Measurements from ENCODE around the gene FNBP1L.
"Not testable (repeated sequence)": the region's sequence is repeated elsewhere in the genome, so short reads cannot be mapped to it uniquely, and the experiment has no call there.

FNBP1L gene

GRCh38 chr1:93459126-93459525 is 11.2 kb downstream of the FNBP1L start:
- H3F3A ChIP-seq (ENCODE audit: insufficient read depth, low read length): no peaks in the 10 kb centered on the region
- H3K4me3 ChIP-seq (ENCODE audit: low read depth, low read length, poor library complexity, severe bottlenecking): no peak overlapping the region
- no peaks in the 10 kb centered on the region for H3K79me2 ChIP-seq (ENCODE audit: insufficient read depth, low read length)
- no peaks in the 10 kb centered on the region for H3K9me3 ChIP-seq (ENCODE audit: low read length)
- H3K36me3 ChIP-seq (ENCODE audit: insufficient read depth, low read length): no peaks in the 10 kb centered on the region
- H4K20me1 ChIP-seq (ENCODE audit: insufficient read depth, low read length): no peaks in the 10 kb centered on the region
- H3K9ac ChIP-seq (ENCODE audit: low read length): no peak overlapping the region
- no peak overlapping the region for H2AFZ ChIP-seq (ENCODE audit: low read length)
- TF ChIP-seq EZH2 (IDR thresholded peaks at IDR 0.05; ENCODE audit: borderline replicate concordance, low read length): no peak
- no peak for TF ChIP-seq CTCF (IDR thresholded peaks at IDR 0.05; ENCODE audit: low read length)
- no peak overlapping the region for H3K27ac ChIP-seq (ENCODE audit: low read depth, low read length, poor library complexity, severe bottlenecking)
- H3K4me2 ChIP-seq (ENCODE audit: low read length): no peak overlapping the region
- no peaks in the 10 kb centered on the region for H3K9me2 ChIP-seq (ENCODE audit: low read depth, low read length)
- no peaks in the 10 kb centered on the region for H3K4me1 ChIP-seq (ENCODE audit: insufficient read depth, low read length, severe bottlenecking)
- H3K27me3 ChIP-seq (ENCODE audit: insufficient read depth, low read length): no peaks in the 10 kb centered on the region

GRCh38 chr1:93461236-93461635 is 13.3 kb downstream of the FNBP1L start:
- Histone ChIP-seq H3K4me3 (ENCODE audit: low read depth, low read length, poor library complexity, severe bottlenecking) (no peak overlapping the region), H3K27ac (ENCODE audit: low read depth, low read length, poor library complexity, severe bottlenecking) (no peak overlapping the region), H3K27me3 (ENCODE audit: insufficient read depth, low read length) (no peaks in the 10 kb centered on the region), H3K4me2 (ENCODE audit: low read length) (no peak overlapping the region), H4K20me1 (ENCODE audit: insufficient read depth, low read length) (no peaks in the 10 kb centered on the region), H3K9me3 (ENCODE audit: low read length) (no peaks in the 10 kb centered on the region), H3F3A (ENCODE audit: insufficient read depth, low read length) (no peaks in the 10 kb centered on the region), H2AFZ (ENCODE audit: low read length) (no peak overlapping the region), H3K36me3 (ENCODE audit: insufficient read depth, low read length) (no peaks in the 10 kb centered on the region), H3K79me2 (ENCODE audit: insufficient read depth, low read length) (no peaks in the 10 kb centered on the region), H3K4me1 (ENCODE audit: insufficient read depth, low read length, severe bottlenecking) (no peaks in the 10 kb centered on the region), H3K9me2 (ENCODE audit: low read depth, low read length) (no peaks in the 10 kb centered on the region), H3K9ac (ENCODE audit: low read length) (no peak overlapping the region)
- no peak for TF ChIP-seq CTCF (IDR thresholded peaks at IDR 0.05; ENCODE audit: low read length)
- no peak for TF ChIP-seq EZH2 (IDR thresholded peaks at IDR 0.05; ENCODE audit: borderline replicate concordance, low read length)

GRCh38 chr1:93463960-93464359 is 16.0 kb downstream of the FNBP1L start:
- no peak for TF ChIP-seq CTCF (IDR thresholded peaks at IDR 0.05; ENCODE audit: low read length)
- TF ChIP-seq EZH2 (IDR thresholded peaks at IDR 0.05; ENCODE audit: borderline replicate concordance, low read length): no peak
- no peaks in the 10 kb centered on the region for H3K27me3 ChIP-seq (ENCODE audit: insufficient read depth, low read length)
- H3K9me2 ChIP-seq (ENCODE audit: low read depth, low read length): no peaks in the 10 kb centered on the region
- H3K9ac ChIP-seq (ENCODE audit: low read length): no peak overlapping the region
- no peak overlapping the region for H3K4me2 ChIP-seq (ENCODE audit: low read length)
- no peaks in the 10 kb centered on the region for H3F3A ChIP-seq (ENCODE audit: insufficient read depth, low read length)
- no peaks in the 10 kb centered on the region for H4K20me1 ChIP-seq (ENCODE audit: insufficient read depth, low read length)
- no peak overlapping the region for H3K4me3 ChIP-seq (ENCODE audit: low read depth, low read length, poor library complexity, severe bottlenecking)
- H3K36me3 ChIP-seq (ENCODE audit: insufficient read depth, low read length): no peaks in the 10 kb centered on the region
- no peaks in the 10 kb centered on the region for H3K79me2 ChIP-seq (ENCODE audit: insufficient read depth, low read length)
- H3K27ac ChIP-seq (ENCODE audit: low read depth, low read length, poor library complexity, severe bottlenecking): no peak overlapping the region
- no peak overlapping the region for H2AFZ ChIP-seq (ENCODE audit: low read length)
- no peaks in the 10 kb centered on the region for H3K9me3 ChIP-seq (ENCODE audit: low read length)
- no peaks in the 10 kb centered on the region for H3K4me1 ChIP-seq (ENCODE audit: insufficient read depth, low read length, severe bottlenecking)

GRCh38 chr1:93465371-93466082 is 17.6 kb downstream of the FNBP1L start:
- H3K4me1 ChIP-seq (ENCODE audit: insufficient read depth, low read length, severe bottlenecking); H4K20me1 ChIP-seq (ENCODE audit: insufficient read depth, low read length); H3F3A ChIP-seq (ENCODE audit: insufficient read depth, low read length); H3K9ac ChIP-seq (ENCODE audit: low read length); H3K4me2 ChIP-seq (ENCODE audit: low read length); H3K9me3 ChIP-seq (ENCODE audit: low read length); H3K9me2 ChIP-seq (ENCODE audit: low read depth, low read length); H3K4me3 ChIP-seq (ENCODE audit: low read depth, low read length, poor library complexity, severe bottlenecking); H2AFZ ChIP-seq (ENCODE audit: low read length); H3K79me2 ChIP-seq (ENCODE audit: insufficient read depth, low read length); H3K27me3 ChIP-seq (ENCODE audit: insufficient read depth, low read length); H3K36me3 ChIP-seq (ENCODE audit: insufficient read depth, low read length); H3K27ac ChIP-seq (ENCODE audit: low read depth, low read length, poor library complexity, severe bottlenecking): not testable (repeated sequence)
